ENCODE results near the gene POLG.

GRCh38 chr15:89363770-89364169 is 29.1 kb upstream of the POLG start:
- TF ChIP-seq POLR2A (IDR thresholded peaks at IDR 0.05) (no peak), CTCF (IDR thresholded peaks at IDR 0.05) (no peak)
